ENCODE data around the gene EXOC7.

DNA sequence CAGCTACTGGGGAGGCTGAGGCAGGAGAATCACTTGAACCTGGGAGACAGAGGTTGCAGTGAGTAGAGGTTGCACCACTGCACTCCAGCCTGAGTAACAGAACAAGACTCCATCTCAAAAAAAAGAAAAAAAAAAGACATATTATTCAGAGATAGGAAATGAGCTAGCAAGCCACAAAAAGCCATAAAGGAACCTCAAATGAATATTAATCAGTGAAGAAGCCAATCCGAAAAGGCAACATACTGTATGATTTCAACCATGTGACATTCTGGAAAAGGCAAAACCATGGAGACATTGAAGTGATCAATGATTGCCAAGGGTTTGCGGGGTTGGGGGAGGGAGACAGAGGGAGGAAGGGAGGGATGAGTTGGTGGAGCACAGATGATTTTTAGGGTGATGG is 8.4 kb upstream of the EXOC7 start:
- no peak for TF ChIP-seq POLR2A (IDR thresholded peaks at IDR 0.05; ENCODE audit: low read depth, low read length)
- TF ChIP-seq CTCF (conservative IDR thresholded peaks at IDR 0.05; ENCODE audit: low read depth, low read length), result no peak
- no peak for TF ChIP-seq CEBPB (IDR thresholded peaks at IDR 0.05; ENCODE audit: low read depth, low read length)
- TF ChIP-seq BHLHE40 (IDR thresholded peaks at IDR 0.05; ENCODE audit: low read depth, low read length), result no peak
- TF ChIP-seq USF2 (IDR thresholded peaks at IDR 0.05; ENCODE audit: low read depth, low read length), result no peak
- no peak for TF ChIP-seq RCOR1 (IDR thresholded peaks at IDR 0.05; ENCODE audit: insufficient replicate concordance, low read length)

Measured in IMR-90 (cell line).